Measurements from ENCODE around the gene TMEM117.
A peak's percentile ranks its signal among the peaks of the same experiment; 100 is the strongest.

TMEM117 gene

GRCh38 chr12:43981726-43982125 lies 145.8 kb downstream of the TMEM117 start:
- H3K4me3 ChIP-seq (ENCODE audit: low read length), result no peak overlapping the region
- TF ChIP-seq CTCF (conservative IDR thresholded peaks at IDR 0.05; ENCODE audit: low read depth, low read length), result no peak
- no peak for DNase-seq (ENCODE audit: low read depth)

GRCh38 chr12:43982544-43982943 lies 146.7 kb downstream of the TMEM117 start:
- no peak for TF ChIP-seq CTCF (conservative IDR thresholded peaks at IDR 0.05; ENCODE audit: low read depth, low read length)
- DNase-seq (ENCODE audit: low read depth), result no peak
- H3K4me3 ChIP-seq (ENCODE audit: low read length), result no peak overlapping the region

- DNase-seq (ENCODE audit: low read depth), result no peak
- no peak overlapping the region for H3K4me3 ChIP-seq (ENCODE audit: low read length)
- no peak for TF ChIP-seq CTCF (conservative IDR thresholded peaks at IDR 0.05; ENCODE audit: low read depth, low read length)
Observed at GRCh38 chr12:43988838-43989560, 153.1 kb downstream of the TMEM117 start.

GRCh38 chr12:43992856-43993255 lies 157.0 kb downstream of the TMEM117 start:
- no peak for TF ChIP-seq CTCF (conservative IDR thresholded peaks at IDR 0.05; ENCODE audit: low read depth, low read length)
- no peak for DNase-seq (ENCODE audit: low read depth)
- no peak overlapping the region for H3K4me3 ChIP-seq (ENCODE audit: low read length)

GRCh38 chr12:44000309-44000952 lies 164.6 kb downstream of the TMEM117 start:
- DNase-seq (ENCODE audit: low read depth), result peak; percentile 16
- no peak overlapping the region for H3K4me3 ChIP-seq (ENCODE audit: low read length)
- peak; percentile 81 for TF ChIP-seq CTCF (conservative IDR thresholded peaks at IDR 0.05; ENCODE audit: low read depth, low read length)

GRCh38 chr12:44002607-44003006 lies 166.7 kb downstream of the TMEM117 start:
- H3K4me3 ChIP-seq (ENCODE audit: low read length), result no peak overlapping the region
- no peak for DNase-seq (ENCODE audit: low read depth)
- no peak for TF ChIP-seq CTCF (conservative IDR thresholded peaks at IDR 0.05; ENCODE audit: low read depth, low read length)

GRCh38 chr12:44003721-44004120 lies 167.8 kb downstream of the TMEM117 start:
- no peak overlapping the region for H3K4me3 ChIP-seq (ENCODE audit: low read length)
- DNase-seq (ENCODE audit: low read depth), result no peak
- TF ChIP-seq CTCF (conservative IDR thresholded peaks at IDR 0.05; ENCODE audit: low read depth, low read length), result no peak
